HG02943 (cell line): ENCODE data around the gene VSIG10L.

Experiments
- ATAC-seq: cut with Tn5 transposase; IDR thresholded peaks from one replicate; pipeline ENCODE4 v1.9.1; 2021; ENCODE audit warnings: mild to moderate bottlenecking, low read depth, moderate library complexity; ENCODE audit not compliant: unreplicated experiment

Gene VSIG10L

DNA sequence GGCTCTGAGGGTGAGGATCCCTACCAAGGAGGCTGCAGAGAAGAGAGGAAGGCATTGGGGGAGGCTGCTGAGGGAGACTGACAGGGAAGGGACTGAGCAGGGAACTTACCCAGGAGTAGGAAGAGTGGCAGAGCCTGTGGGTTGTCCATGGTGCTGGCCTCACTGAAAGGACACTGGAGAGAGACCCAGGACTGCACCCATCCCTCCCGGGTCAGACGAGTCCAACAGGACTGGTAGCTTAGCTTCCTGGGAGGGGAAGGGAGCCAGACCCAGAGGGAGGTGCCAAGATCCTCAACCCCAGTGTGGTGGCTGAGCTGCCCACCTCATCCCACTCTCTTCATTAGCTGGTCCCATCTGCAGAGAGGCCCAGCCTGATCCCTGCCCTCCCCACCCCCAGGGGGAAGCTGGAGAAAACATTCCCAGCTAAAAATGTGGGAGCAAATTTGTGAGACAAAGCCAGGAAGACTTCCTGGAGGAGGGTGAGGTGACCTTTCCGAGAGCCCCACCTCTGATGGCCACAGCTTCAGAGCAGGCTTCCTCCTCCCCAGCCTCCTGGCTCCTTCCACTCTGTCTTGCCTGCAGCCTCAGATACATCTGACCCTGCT, at the start of gene VSIG10L:
Gene VSIG10L, minus strand, starts transcription at position 164 of the 605 bp plus-strand sequence. Its CDS starts 15 bp downstream, at position 149.
- no peak for ATAC-seq

DNA sequence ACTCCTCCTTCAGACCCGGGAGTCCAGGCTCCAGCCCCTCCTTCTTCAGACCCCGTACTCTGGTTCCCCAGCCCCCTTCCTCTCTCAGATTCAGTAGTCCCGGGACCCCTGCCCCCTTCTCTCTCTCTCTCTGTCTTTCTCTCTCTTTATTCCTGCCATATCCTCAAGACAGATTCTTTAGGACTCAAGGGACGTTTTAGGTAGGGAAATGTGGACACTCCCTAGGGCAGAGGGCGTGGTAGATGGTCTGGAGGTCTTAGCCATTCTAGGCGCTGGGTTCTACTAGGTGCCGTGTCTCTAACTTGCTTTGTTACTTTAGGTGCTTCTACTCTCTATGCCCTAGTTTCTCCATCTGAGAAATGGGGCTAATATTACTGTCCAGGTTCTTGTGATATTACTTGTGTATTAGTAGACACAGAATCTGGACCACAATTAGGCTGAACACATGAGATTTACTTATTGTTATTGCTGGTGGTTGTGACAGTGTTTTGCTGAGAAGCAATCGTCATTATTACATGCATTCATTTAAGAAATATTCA, 49.2 kb upstream of the VSIG10L start:
- ATAC-seq = no peak

- ATAC-seq = no peak
Observed at GRCh38 chr19:51389143-51389542, 47.2 kb upstream of the VSIG10L start.

DNA sequence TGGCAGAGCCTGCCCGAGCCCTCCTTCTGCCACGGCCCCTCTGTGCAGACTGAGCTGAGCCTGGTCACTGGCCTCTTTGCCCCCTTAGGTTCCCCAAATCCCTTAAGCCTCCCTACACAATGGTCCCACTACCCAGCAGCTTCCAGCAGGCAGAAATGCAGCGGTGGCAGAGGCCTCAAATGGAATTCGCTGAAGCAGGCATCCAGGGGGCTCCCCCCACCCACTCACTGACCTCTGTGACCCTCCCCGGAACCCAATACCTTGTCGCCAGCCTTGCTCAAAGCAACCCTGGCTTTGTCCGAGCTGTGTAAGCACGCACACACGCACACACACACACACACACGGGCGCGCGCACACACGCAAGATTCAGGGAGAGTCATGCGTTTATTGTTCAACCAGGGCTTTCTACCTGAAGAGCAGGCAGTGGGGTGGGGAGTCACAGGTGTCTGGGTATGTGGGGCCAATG, 46.0 kb upstream of the VSIG10L start, which contains the start of gene LIM2:
Gene LIM2, minus strand, starts transcription at position 51 of the 466 bp plus-strand sequence. CDS start 531 bp downstream, outside the sequence.
- ATAC-seq = no peak

DNA sequence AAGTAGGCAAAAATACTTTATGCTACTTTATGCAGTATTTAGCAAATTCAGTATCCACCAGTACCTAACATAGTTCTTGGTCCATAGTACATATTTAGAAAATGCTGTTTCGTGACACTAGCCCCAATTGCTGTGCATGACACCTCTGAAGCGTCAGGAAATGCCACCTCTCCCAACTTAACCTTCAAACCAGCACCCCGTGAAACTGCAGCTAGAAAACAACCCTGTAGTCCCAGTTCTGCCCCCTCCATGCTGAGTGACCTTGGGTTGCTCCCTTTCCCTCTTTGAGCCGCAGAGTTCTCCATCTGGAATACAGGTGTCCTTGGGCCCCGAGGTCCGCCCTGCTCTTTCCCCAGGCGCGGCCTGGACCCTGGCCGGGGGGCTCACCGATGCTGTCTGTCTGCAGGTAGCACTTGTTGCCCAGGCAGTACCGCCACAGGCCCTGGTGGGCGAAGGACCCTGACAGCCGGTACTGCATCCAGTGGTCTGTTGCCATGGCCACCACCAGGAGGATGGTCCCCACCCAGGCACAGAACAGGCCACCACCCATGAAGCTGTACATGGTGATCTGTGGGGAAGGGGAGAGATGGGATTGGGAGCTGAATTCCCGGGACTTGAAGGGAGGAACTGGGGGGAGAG, 45.1 kb upstream of the VSIG10L start:
- ATAC-seq = no peak

- ATAC-seq = no peak
Observed at GRCh38 chr19:51382004-51382403, 40.1 kb upstream of the VSIG10L start.

GRCh38 chr19:51380379-51380778, 38.4 kb upstream of the VSIG10L start:
- no peak for ATAC-seq

DNA sequence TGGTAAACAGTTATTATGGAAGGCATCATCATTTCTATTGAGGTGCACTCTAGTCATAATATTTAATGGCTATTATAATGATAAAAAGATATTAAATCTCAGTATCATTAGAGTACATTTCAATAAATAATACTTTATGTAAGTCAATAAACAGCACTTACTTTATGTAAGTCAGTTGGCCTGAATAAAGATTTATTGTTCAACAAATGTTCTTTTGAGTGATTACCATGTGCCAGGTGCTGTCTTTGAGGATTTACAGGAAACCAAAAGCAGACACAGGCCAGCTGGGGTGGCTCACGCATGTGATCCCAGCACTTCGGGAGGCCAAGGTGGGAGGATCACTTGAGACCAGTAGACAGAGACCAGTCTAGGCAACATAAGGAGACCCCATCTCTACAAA, 35.5 kb upstream of the VSIG10L start:
- ATAC-seq = no peak

GRCh38 chr19:51375504-51376221, 33.7 kb upstream of the VSIG10L start:
- ATAC-seq = no peak

DNA sequence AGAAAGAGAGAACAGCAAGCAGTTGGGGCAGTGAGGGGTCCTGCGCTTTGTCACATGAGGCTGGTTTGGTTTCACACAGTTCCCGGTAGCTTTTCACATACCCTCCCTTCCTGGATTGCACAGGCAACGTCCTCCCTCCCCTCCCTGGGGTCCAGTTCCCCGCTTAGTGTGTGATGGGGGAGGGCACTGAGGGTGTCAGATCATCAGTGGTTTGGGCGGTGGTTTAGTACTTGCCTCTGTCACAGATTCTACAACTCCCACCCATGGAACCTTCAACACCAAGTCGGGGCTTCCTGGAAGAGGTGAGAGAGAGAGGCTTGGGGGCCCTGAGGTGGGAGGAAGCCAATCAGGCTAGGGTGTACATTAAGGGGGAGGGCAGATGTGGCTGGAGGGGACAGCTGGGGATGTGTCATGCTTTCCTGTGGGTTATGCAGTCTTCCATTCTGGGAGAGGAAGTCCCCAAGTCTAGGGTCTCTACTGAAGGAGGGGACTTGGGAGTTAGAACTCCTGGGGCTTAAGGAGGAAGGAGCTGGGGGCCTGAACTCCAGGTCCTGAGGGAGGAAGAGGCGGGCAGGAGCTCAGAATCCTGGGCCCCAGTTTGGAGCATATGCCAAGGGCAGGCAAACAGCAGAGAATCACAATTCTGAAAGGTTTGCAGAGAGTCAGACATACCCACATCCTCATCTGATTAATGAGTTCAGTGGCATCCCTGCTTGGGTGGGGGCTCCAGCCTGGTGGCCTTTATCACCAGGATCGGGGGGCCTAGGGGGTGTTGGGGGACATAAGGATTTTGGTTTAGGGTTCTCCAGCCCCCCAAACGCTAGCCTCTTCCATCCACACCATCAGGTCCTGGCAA, 30.9 kb upstream of the VSIG10L start, which contains the start of gene NKG7:
Gene NKG7, minus strand, starts transcription at position 6 of the 856 bp plus-strand sequence. CDS start 119 bp downstream, outside the sequence.
- ATAC-seq = no peak

DNA sequence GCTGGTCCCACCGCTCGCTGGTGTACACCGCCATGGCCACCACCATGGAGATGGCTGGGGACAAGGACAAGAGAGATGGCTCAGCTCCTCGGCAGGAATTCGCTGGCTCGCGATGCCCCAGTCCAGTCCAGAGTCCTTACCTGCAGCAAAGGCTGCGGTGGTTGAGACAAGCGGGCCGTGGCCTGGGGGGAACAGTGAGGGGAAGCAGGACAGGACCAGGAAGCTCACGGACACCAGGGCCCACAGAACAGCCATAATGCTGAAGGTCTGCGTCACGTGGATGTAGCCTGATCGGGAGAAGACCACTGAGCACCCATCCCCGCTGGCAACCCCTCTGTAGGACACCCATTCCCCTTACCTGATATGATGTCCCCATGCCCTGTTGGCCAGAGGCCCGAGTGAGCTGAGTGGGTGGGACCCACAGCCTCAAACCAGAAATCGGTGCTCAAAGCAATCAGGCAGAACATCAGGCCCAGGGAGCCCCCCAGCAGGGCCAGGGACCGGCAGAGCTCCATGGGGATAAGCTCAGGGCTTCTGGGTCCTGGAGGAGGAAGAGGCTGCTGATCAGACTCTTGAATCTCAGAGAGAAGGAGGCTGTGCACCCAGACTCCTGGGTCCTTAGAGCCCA, 30.2 kb upstream of the VSIG10L start:
- ATAC-seq = no peak

GRCh38 chr19:51371186-51371690, 29.3 kb upstream of the VSIG10L start:
- ATAC-seq = no peak

DNA sequence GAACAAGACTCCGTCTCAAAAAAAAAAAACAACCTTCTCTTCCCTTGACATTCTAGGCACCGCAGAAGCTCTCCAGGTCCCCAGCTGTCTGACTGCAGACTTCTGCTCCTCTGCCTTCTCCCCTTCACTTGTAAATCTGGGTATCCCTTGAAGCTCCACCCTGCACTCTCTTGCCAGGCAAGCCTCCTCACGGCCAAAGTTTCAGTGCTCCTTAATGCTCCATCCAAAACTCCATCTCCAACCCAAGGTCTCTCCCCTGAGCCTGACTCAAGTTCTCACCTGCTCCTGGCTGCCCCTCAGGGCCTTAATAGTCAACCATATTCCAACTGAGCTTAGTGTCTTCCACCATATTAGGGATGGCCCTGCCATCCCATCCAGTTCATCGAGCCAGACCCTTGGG, 28.3 kb upstream of the VSIG10L start:
- ATAC-seq = no peak

DNA sequence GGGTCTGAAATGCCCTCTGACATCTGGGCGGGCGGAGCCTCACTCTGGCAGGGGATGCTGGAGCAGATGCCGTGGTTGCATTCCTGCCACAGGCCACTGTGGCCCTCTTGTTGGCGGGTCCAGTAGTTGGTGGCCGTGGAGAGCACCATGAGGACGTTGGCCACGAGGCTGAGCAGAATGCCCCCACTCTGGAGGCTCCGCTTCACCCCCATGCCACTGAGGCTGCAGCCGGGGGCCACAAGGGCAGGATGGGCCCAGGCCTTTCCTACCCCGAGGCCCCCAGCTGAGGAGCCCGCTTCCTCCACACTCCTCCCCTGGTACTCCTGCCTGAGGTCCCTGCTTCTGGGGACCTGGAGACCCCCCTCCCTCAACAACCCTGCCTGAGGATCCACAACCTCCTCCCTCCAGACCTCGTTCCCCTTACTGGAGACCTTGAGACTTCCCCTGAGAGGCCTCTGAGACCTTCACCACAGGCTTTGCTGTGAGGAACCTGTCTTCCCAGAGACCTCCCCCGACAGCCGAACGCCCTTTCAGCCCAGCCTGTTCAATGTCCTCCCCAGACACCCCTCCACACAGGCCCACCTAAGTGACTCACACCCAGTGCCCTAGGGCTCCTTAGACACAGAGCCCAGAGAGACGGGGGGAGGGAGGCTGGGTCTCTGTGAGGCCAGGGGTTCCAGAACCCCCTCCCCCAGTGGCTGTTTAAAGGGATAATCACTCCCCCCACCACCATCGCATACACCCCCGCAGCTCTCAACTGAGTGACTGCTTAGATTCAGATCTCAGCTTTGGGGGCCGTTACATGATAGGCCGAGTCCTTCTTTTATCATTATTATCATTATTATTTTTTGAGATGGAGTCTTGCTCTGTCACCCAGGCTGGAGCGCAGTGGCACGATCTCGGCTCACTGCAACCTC, 26.7 kb upstream of the VSIG10L start, which contains the start of gene CLDND2:
Gene CLDND2, minus strand, starts transcription at position 638 of the 917 bp plus-strand sequence. Its CDS starts 426 bp downstream, at position 212.
- no peak for ATAC-seq

DNA sequence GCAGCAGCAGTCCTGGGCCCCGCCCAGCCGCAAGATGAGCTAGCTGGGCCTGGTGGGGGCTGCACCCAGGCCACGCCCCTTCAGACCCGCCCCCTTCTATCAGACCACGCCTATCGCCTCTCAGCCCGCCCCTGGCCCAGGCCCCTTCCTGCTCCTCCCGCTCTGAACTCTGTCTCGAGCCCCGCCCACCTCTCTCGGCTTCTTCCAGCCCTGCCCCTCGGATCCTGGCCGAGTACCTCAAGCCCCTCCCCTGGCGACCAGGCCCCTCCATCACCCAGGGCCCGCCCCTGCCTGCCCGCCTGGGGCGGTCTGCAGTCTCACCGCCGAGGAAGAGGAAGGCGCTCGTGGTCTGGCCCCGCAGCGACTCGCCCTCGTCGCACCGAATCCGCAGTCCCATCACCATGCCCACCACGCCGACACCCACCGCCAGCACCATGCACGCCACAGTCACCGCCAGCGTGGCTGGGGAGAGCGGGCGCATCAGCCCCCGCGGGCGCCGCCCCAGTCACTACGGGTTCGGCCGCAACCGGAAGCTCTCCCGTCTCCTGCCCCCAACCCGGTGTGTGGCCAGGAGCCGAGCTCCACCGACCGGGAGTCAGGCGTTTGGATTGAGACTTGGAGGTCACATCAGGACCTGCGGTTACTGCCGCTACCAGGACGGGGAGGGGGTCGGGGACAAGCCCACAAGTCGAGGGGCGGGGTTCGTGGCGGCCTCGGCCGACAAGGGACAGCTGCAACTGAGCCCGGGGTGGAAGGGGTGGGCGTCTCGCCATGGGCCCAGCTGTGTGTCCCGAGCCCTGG, 25.8 kb upstream of the VSIG10L start:
- ATAC-seq = peak; percentile 75

- ATAC-seq = peak; percentile 12
Observed at GRCh38 chr19:51367255-51367564, 25.3 kb upstream of the VSIG10L start.

DNA sequence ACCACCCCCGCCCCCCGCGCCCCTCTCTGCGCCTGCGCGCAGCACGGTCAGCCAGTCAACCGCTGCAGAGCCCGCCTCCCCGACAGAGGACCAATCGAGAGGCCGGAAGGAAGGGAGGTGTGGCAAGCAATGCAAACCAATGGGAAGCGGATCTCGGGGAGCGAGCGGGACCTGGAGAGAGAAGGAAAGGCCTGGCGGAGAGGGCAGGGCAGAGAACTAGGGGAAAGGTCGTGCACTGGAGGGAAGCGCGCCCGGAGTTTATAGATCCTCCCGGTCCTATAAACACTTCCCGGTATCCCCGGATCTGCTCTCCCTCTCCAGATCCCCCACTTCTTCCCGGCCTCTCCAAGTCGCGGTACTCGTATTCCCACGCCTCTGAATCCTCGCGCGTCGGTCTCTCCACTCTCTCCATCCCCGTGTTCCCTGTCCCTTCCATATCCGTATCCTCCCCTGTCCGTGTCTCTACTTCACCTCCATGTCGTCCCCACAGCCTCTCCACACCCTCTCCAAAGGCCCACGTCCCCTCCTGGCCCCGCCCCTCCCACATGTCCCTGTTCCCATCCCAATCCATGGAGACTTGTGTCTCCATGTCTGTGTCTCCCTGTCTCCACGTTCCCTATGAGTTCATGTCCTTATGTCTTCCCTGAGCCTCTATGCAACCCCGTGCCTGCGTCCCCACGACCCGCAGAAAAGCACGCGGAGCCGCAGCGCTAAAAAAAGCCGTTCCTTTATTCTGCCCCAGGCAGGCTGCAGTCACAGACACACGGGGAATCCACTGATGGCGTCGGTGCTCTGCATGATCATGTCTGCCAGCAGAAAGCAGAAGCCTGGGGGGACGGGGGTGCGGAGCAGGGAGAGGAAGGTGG, 24.7 kb upstream of the VSIG10L start:
- ATAC-seq = peak; percentile 42
